Mammary epithelial cell (primary cell): ENCODE data around the gene SYTL1.

Experiments
- CTCF ChIP-seq, 2 donors: IDR thresholded peaks in 1 of 2; conservative IDR thresholded peaks in 1 of 2; 2 replicates each; pipeline ENCODE4 v1.5.1; 2011 to 2012; ENCODE audit warnings: inconsistent platforms in 2 of 2, low read length in 2 of 2, mild to moderate bottlenecking in 2 of 2, control low read depth in 1 of 2, low read depth in 1 of 2; ENCODE audit not compliant: insufficient read depth in 1 of 2; ENCODE audit errors: extremely low read depth in 1 of 2
- EZH2 ChIP-seq: IDR thresholded peaks from 2 replicates; pipeline ENCODE4 v1.6.1; 2012; ENCODE audit warnings: low read length, inconsistent platforms, borderline replicate concordance

GRCh38 chr1:27356619-27357280 is 14.9 kb downstream of the SYTL1 start:
- TF ChIP-seq CTCF (conservative IDR thresholded peaks at IDR 0.05 in 1 of 2, IDR thresholded peaks at IDR 0.05 in 1 of 2; ENCODE audit: extremely low read depth in 1 of 2, insufficient read depth in 1 of 2, low read depth in 1 of 2, low read length in 2 of 2) (no peak), EZH2 (no peak)
